GM19328 (cell line): Measurements from ENCODE around the gene UBR7.
"Not testable (repeated sequence)": the region's sequence is repeated elsewhere in the genome, so short reads cannot be mapped to it uniquely, and the experiment has no call there.

Experiments
- ATAC-seq: cut with Tn5 transposase; IDR thresholded peaks from one replicate; pipeline ENCODE4 v1.9.1; 2021; ENCODE audit warnings: mild to moderate bottlenecking, moderate library complexity; ENCODE audit not compliant: unreplicated experiment

UBR7 gene

GRCh38 chr14:93206793-93207467, at the start of gene UBR7, which contains the start of gene GON7:
Gene UBR7 (plus strand): TSS chr14:93207256. CDS start chr14:93207292, 36 bp downstream.
Gene GON7 (minus strand): TSS chr14:93207065. CDS start chr14:93207037, 28 bp downstream.
- ATAC-seq, result peak; percentile 70

GRCh38 chr14:93158349-93158748, 48.7 kb upstream of the UBR7 start:
- not testable (repeated sequence) for ATAC-seq

GRCh38 chr14:93159625-93160352, 47.3 kb upstream of the UBR7 start:
- not testable (repeated sequence) for ATAC-seq

GRCh38 chr14:93160353-93160801, 46.7 kb upstream of the UBR7 start:
- ATAC-seq, result no peak

GRCh38 chr14:93161411-93161940, 45.6 kb upstream of the UBR7 start:
- ATAC-seq, result no peak

- ATAC-seq, result no peak
Observed at GRCh38 chr14:93163564-93163963, 43.5 kb upstream of the UBR7 start.

- not testable (repeated sequence) for ATAC-seq
Observed at GRCh38 chr14:93165271-93166265, 41.5 kb upstream of the UBR7 start.

GRCh38 chr14:93168610-93169009, 38.4 kb upstream of the UBR7 start:
- not testable (repeated sequence) for ATAC-seq

GRCh38 chr14:93169619-93170018, 37.4 kb upstream of the UBR7 start:
- not testable (repeated sequence) for ATAC-seq

- ATAC-seq, result not testable (repeated sequence)
Observed at GRCh38 chr14:93170141-93170540, 36.9 kb upstream of the UBR7 start.

GRCh38 chr14:93171376-93171775, 35.7 kb upstream of the UBR7 start:
- ATAC-seq, result no peak

GRCh38 chr14:93173943-93174395, 33.1 kb upstream of the UBR7 start:
- ATAC-seq, result no peak

GRCh38 chr14:93174731-93175130, 32.3 kb upstream of the UBR7 start:
- ATAC-seq, result not testable (repeated sequence)

- no peak for ATAC-seq
Observed at GRCh38 chr14:93175492-93175891, 31.6 kb upstream of the UBR7 start.

- no peak for ATAC-seq
Observed at GRCh38 chr14:93183596-93184317, 23.3 kb upstream of the UBR7 start.

- ATAC-seq, result peak; percentile 82
Observed at GRCh38 chr14:93184391-93185348, 22.4 kb upstream of the UBR7 start, which contains the start of the genes LYSET and MOAP1. Gene LYSET (plus strand): TSS chr14:93185317. CDS start chr14:93185406, 89 bp downstream. Gene MOAP1 (minus strand): TSS chr14:93184897. CDS start chr14:93184242, 655 bp downstream.

- ATAC-seq, result no peak
Observed at GRCh38 chr14:93185349-93185720, 21.7 kb upstream of the UBR7 start.

- no peak for ATAC-seq
Observed at GRCh38 chr14:93186466-93186865, 20.6 kb upstream of the UBR7 start.

GRCh38 chr14:93186956-93187355, 20.1 kb upstream of the UBR7 start:
- no peak for ATAC-seq
